Astrocyte of the cerebellum (primary cell): ENCODE measurements around the gene ENOX1.

Source experiments
- DNase-seq: peaks from one replicate; pipeline ENCODE4 v3.0.0-alpha.2; 2011; ENCODE audit warnings: low read depth
- H3K4me3 ChIP-seq: 2 replicates; pipeline ENCODE4 v1.5.1; 2011; ENCODE audit warnings: mild to moderate bottlenecking, low read depth, low read length, moderate library complexity
- CTCF ChIP-seq: IDR thresholded peaks from 2 replicates; pipeline ENCODE4 v1.5.1; 2012; ENCODE audit warnings: low read length, low read depth, moderate library complexity, mild to moderate bottlenecking; ENCODE audit errors: missing control alignments
- in situ Hi-C: cut with HindIII; loops from 2 replicates; pipeline ENCODE4 v1.10.0; 2017; ENCODE audit warnings: low sequenced_read_pairs

The ENOX1 gene

DNA sequence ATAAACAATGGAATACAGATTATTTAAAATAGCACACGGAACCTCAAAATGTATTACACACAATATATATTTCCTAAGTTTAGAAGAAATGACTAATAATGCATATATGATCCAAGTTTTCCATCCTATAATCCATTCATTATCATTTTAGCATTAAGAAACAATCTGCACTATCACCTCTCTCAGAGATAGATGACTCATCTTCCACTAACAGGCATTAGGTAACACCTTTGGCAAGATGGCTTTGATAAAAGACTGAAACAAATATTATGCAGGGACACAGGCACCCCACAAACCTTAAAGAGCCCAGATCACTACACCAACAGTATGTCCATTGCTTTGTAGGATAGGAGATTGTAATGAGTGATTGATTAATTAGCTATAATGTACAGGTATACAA lies 4.1 kb downstream of the ENOX1 start:
- DNase-seq = no peak
- in situ Hi-C loops = no loop called here
- H3K4me3 ChIP-seq = no peak overlapping the region
- TF ChIP-seq CTCF = no peak

GRCh38 chr13:43780666-43781065 lies 6.1 kb downstream of the ENOX1 start:
- TF ChIP-seq CTCF = no peak
- in situ Hi-C loops = no loop called here
- DNase-seq = no peak
- no peak overlapping the region for H3K4me3 ChIP-seq

DNA sequence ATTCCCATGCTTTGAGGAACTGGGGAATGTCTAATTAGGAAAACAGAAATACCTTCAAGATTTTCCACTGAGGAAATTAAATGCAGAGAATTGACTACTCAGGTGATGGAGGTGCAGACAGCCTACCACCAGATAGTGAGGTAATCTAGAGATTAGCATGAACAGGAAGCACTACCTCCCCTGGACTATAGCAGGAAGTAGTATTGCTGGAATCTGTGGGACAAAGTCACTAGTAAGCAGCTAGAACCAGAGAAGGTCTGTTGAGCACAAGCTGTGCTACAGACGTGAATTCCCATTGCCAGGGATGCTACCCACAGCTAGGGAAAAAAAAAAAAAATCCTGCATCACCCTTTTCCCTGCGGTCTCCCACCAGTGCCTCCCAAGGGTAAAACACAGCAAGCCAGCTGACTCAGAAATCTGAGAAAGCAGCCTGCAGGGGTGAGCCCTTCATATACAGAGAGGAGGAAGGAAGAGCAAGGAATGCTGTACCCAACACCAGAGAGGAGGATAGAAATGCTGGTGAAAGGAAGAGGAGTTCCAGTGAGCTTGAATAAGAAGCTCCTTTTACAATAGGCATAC lies 10.2 kb downstream of the ENOX1 start:
- no peak for TF ChIP-seq CTCF
- DNase-seq = no peak
- in situ Hi-C loops = no loop called here
- no peak overlapping the region for H3K4me3 ChIP-seq

DNA sequence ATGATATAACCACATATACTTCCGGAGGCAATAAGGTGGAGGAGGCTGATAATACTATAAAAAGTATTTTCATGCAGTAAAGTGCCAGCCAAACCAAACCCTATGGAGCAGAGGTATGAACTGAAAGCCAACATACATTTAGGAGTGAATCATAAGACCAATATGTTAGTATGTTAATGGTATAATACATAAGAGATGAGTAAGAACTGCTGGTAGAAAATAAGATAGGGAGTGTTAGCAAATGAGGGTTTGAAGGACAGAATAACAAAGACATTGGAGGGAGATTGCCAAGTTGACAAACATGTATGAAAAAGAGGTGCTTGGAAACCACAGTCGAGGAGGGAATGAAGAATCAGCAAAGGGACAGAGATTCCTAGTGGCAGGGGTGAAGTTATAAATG lies 10.8 kb downstream of the ENOX1 start:
- in situ Hi-C loops = no loop called here
- no peak for DNase-seq
- H3K4me3 ChIP-seq = no peak overlapping the region
- TF ChIP-seq CTCF = no peak

- no peak for DNase-seq
- TF ChIP-seq CTCF = no peak
- H3K4me3 ChIP-seq = no peak overlapping the region
- in situ Hi-C loops = no loop called here
These were observed 13.2 kb downstream of the ENOX1 start for GRCh38 chr13:43773602-43774001.

DNA sequence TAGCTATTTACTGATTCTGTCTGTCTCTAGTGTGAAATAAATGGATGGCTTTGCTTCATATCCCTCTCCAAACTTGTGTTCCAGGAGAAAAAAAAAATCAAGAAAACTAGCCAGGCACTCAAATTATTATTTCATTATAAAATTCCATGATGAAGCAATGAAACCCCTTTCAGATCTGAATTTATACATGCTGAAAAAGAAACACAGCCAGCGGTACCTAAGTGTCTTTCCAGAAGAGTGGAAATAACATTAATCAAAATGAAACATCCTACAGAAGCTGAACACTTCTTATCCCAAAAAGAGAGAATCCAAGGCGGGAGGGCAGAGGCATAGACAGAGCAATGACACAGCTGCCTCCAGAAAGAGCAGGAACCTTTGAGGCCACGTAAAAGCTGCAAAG lies 15.9 kb downstream of the ENOX1 start:
- H3K4me3 ChIP-seq = no peak overlapping the region
- no peak for TF ChIP-seq CTCF
- DNase-seq = no peak
- in situ Hi-C loops = no loop called here

DNA sequence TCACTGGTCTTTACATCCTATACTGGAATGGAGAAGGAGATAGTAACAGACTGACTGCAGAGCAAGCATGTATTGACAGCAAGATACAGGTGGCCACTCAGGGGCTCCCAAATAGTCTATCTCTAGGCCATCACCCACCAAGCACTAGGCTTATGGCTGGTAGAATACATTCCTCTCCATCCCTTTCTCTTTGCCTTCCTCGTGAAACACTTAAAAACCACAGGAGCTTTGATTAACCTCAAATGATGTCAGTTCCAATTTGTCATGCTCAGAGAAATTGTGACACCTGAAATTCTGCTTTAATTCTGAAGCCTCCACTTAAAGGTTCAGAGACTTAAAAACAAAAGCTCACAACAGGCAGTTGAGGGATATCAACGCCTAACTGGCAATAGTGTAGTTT lies 17.2 kb downstream of the ENOX1 start:
- DNase-seq = no peak
- H3K4me3 ChIP-seq = no peak overlapping the region
- in situ Hi-C loops = no loop called here
- TF ChIP-seq CTCF = no peak
